Ishikawa (cell line): ENCODE results near the gene COA3.
A peak's percentile ranks its signal among the peaks of the same experiment; 100 is the strongest.

ENCODE experiments used
- EGR1 ChIP-seq: IDR thresholded peaks from 2 replicates; pipeline ENCODE4 v1.6.1; 2012
- EP300 ChIP-seq: IDR thresholded peaks from 2 replicates; pipeline ENCODE4 v1.6.1; 2012; ENCODE audit warnings: borderline replicate concordance
- MAX ChIP-seq: IDR thresholded peaks from 2 replicates; pipeline ENCODE4 v1.6.1; 2012
- NFIC ChIP-seq: IDR thresholded peaks from 2 replicates; pipeline ENCODE4 v1.6.1; 2012
- RAD21 ChIP-seq: IDR thresholded peaks from 2 replicates; pipeline ENCODE4 v1.6.1; 2012; ENCODE audit warnings: low read depth
- TAF1 ChIP-seq: IDR thresholded peaks from 2 replicates; pipeline ENCODE4 v1.6.1; 2012; ENCODE audit warnings: low read depth, mild to moderate bottlenecking
- TEAD4 ChIP-seq: IDR thresholded peaks from 2 replicates; pipeline ENCODE4 v1.6.1; 2012
- USF1 ChIP-seq: IDR thresholded peaks from 2 replicates; pipeline ENCODE4 v1.6.1; 2012
- YY1 ChIP-seq: IDR thresholded peaks from 2 replicates; pipeline ENCODE4 v1.6.1; 2012; ENCODE audit warnings: low read depth
- ZBTB7A ChIP-seq: IDR thresholded peaks from 2 replicates; pipeline ENCODE4 v1.6.1; 2012; ENCODE audit warnings: low read depth
- TF ChIP-seq, protein P1 (sequence below): IDR thresholded peaks from 2 replicates; pipeline ENCODE4 v1.6.1; 2012; ENCODE audit warnings: low read depth, mild to moderate bottlenecking

GRCh38 chr17:42774066-42774745, 24.3 kb downstream of the COA3 start:
- TF ChIP-seq TAF1, result no peak
- TF ChIP-seq EGR1, result no peak
- no peak for TF ChIP-seq RAD21
- peak; percentile 20; the same call in 1 of the 2 replicates for TF ChIP-seq EP300
- TF ChIP-seq, protein P1, sequence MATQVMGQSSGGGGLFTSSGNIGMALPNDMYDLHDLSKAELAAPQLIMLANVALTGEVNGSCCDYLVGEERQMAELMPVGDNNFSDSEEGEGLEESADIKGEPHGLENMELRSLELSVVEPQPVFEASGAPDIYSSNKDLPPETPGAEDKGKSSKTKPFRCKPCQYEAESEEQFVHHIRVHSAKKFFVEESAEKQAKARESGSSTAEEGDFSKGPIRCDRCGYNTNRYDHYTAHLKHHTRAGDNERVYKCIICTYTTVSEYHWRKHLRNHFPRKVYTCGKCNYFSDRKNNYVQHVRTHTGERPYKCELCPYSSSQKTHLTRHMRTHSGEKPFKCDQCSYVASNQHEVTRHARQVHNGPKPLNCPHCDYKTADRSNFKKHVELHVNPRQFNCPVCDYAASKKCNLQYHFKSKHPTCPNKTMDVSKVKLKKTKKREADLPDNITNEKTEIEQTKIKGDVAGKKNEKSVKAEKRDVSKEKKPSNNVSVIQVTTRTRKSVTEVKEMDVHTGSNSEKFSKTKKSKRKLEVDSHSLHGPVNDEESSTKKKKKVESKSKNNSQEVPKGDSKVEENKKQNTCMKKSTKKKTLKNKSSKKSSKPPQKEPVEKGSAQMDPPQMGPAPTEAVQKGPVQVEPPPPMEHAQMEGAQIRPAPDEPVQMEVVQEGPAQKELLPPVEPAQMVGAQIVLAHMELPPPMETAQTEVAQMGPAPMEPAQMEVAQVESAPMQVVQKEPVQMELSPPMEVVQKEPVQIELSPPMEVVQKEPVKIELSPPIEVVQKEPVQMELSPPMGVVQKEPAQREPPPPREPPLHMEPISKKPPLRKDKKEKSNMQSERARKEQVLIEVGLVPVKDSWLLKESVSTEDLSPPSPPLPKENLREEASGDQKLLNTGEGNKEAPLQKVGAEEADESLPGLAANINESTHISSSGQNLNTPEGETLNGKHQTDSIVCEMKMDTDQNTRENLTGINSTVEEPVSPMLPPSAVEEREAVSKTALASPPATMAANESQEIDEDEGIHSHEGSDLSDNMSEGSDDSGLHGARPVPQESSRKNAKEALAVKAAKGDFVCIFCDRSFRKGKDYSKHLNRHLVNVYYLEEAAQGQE, result no peak
- TF ChIP-seq YY1, result no peak
- no peak for TF ChIP-seq USF1
- TF ChIP-seq MAX, result no peak
- no peak for TF ChIP-seq ZBTB7A
- 0 out of 2 replicates have a peak, but pooled peaks have one; percentile 9 for TF ChIP-seq TEAD4
- TF ChIP-seq NFIC, result no peak
